IPS-11a (cell line): ENCODE data around the gene CNTNAP2.

Experiments
- H3K4me3 ChIP-seq: one replicate; pipeline ENCODE4 v1.5.1; 2013; ENCODE audit warnings: low read depth, low read length, control low read depth

Gene CNTNAP2

DNA sequence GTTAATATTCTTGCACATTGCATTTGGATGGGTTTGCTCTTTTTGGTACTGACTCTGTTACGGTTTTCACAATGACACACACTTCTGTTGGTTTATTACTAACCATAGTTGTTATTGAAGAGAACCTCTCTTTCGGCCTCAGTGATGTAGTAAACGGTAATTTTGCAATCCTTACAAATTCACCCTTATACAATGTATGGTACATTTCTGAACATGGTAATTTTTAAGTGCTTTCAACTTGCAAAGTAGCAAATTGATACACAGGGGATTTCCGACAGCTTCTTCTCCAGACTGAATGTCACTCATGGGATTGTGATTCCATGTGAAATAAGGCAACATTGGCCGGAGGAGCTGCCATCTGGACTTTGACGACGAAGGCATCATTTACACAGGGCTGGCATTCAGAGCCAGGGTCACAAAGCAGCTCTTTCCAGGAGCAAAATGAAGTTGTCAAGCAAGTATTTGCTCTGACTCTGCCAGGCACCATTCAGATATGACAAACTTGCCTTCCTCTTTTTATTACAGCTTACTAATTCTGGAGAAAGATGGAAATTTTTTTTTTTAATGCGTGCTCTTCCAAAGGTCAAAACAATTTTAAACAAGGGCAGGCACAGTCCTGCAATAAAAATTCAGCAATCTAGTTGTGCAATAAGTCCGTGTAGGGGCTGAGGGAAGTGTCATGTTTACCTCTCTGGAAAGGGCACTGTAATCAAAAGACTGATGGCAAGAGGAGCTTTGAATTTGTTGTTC, 1762.5 kb downstream of the CNTNAP2 start:
- no peak overlapping the region for H3K4me3 ChIP-seq

DNA sequence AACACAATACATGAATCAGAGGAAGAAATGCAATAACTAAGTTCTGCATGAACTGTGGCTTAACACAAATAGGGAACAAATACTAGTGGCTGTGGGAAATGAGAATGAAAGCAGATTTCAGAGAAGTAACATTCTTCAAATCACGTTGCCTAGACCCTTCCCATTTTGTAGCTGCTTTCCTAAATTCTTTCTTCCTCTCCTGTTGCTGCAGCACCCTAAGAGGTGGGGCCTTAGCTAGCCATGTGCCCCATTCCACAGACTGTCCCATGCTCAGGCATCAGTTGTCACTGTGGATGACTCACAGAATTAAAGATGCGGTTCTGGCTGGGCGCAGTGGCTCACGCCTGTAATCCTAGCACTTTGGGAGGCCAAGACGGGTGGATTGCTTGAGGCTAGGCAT, 1769.3 kb downstream of the CNTNAP2 start:
- H3K4me3 ChIP-seq: no peak overlapping the region

DNA sequence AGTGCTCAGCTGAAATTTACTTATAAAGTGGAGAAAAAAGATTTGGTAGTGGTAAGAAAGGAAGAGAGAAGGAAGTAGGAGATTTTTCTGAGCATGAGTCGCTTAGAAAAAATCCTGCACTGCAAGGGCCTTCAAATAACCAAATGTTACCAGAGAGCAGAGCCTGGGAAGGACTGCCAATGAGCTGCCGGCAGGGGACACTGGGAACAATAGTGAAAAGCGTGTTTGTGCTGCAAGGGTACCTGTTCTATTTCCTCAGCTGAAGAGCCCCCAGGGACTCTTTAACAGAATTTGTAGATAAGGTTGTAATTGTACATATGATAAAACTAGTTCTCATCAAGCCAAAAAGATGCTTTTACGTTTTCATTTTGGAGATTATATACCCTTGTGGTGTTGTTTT, 1777.7 kb downstream of the CNTNAP2 start:
- no peak overlapping the region for H3K4me3 ChIP-seq

DNA sequence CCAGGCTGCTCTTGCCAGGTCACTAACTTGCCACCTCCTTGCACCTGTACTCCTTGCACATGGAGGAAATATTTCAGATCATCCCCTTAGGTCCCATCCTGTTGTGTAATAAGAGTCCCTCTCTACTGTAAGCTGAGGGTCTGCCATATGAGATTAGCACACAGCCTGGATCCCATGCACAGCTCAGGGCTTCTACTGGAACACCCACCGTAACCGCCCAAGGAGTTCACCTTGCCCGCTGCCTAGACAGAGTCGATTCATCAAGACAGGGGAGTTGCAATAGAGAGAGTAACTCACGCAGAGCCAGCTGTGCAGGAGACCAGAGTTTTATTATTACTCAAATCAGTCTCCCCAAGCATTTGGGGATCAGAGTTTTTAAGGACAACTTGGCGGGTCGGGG, 1779.5 kb downstream of the CNTNAP2 start:
- no peak overlapping the region for H3K4me3 ChIP-seq

DNA sequence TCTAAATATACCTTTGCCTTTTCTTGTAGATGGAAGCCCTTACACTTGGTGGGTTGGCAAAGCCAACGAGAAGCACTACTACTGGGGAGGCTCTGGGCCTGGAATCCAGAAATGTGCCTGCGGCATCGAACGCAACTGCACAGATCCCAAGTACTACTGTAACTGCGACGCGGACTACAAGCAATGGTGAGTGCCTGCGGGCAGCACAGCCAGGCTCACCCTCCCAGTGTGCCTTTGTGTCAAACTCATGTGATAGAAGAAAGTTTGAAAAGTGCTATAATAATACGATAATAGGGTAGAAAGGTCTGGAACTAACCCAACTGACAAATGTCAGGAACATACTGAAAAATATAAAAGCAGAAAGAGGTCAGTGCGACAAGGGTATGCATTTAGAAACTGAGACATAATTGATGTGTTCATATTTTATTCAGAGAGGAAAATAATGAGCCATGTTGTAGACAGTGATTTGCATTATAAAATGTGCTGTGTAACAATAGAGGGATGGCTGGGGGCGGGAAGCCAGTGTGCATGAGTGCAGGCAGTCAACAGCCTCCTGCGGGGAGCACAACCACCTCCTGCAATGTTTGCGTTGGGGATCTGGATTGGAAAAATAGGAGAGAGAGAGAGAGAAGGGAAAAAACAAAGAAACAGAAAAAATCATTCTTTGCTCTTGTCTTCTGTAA, 1787.1 kb downstream of the CNTNAP2 start:
- no peak overlapping the region for H3K4me3 ChIP-seq

DNA sequence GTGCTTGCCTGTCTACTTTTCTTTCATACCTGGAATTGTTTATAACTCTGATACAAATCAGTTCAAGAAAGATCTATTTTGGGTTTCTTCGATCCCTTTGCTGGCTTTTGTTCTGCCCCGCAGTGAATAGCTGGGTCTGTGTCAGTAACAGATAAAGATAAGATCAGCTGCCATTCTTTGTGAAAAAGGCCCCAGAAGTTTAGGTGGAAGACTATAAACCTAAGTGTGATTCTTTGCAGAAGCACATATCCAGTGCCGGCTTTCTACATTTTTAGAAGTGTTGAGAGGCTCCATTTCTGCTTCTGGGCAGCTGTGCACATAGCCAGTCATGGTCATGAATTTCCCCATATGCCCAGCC, 1787.6 kb downstream of the CNTNAP2 start:
- no peak overlapping the region for H3K4me3 ChIP-seq

DNA sequence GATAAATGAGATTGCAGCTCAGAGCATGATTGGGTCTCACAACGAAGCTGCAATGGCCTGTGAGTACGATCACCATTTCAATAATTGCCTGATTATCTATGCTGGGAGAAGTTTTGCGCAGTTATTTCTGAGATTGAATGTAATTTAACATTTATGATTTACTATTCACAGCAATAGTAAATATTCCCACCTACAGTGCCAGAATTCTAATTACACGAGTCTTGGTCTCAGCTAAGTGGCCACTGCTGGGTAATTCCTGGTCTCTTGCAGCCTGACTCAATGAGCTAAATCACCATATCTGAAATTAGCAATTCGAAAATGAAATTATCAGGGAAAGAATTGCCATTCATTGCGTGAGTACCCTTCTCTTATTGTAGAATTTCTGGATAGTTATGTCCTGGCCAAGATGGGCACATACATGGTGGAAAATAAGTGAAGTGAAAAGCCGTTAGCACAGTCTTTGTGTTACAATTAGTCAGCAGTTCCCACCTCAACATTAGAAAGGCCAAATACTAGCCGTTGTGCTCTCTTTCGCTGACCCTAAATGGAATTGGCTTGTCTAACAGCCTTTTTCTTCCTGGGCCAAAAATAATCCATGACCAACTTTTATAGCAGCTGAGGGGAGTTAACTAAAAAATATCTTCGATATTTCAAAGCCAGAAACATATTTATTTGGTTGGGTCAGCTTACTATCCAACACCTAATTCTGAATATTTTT, 1793.0 kb downstream of the CNTNAP2 start:
- no peak overlapping the region for H3K4me3 ChIP-seq

DNA sequence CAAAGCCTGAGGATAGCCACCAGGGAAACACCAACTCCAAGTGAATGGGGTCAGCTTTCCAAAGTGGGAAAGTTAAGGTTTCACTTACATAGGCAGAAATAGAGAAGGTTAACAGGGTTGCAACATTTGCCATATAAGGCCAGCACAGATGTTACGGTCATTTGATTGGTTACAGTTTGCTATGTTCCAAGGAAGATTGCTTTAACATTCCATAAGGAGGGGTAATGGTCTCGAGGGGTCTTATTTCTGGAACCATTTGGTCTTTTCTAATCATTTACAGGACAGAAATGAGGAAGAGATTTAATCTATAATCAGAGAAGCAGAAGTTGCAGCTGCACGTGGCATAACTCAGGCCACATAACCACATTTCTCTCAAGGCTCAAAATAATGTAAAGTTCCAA, 1794.6 kb downstream of the CNTNAP2 start:
- H3K4me3 ChIP-seq: no peak overlapping the region

DNA sequence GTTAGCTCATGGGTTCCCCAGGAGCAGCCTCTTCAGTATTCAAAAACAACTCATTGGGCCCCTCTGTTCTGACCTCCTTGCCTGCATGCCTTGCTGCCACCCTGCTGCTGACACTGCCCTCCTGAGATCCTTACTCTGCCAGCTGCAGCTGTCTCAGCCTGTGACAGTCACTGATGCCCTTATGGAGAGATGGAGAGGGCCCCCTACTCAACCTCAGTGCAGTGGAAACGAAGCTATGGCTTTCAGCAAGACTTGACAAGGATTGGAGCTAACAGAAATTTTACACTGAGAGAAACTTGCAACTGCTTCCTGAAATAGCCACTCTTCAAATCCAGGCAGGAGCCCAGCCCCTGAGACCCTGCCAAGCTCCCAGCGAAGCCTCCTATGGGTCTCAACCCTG, 1795.7 kb downstream of the CNTNAP2 start:
- no peak overlapping the region for H3K4me3 ChIP-seq

DNA sequence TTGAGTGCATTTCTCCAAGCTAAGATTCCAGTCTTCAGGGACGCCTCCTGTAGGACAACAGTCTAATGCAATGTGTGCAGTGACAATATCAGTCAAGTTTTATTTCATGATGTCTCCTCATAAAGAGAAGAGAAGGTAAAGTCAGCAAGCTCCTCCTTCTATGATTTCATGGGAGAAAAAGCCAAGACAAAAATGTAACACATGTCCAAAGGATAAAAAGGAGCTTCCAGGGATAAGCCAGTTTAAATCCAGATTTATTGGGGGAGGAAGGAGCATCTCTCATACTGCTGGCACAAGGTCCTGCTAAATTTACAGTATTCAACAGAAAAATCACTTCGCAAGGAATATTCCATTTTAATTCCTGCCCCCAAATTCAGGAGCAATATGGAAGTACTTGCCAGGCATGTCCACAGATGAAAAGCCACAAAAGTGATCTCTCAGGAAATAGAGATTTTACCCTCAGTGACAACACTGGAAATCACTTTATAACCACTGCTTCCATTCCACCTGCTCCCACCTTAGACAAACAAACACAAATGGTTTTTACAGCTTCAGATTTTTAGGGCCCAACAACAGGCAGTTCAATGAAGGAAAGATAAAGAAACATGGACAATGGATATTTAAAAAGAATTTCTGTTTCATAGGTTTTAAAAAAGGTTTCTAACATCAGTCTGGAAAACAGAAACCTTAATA, 1796.5 kb downstream of the CNTNAP2 start:
- no peak overlapping the region for H3K4me3 ChIP-seq

DNA sequence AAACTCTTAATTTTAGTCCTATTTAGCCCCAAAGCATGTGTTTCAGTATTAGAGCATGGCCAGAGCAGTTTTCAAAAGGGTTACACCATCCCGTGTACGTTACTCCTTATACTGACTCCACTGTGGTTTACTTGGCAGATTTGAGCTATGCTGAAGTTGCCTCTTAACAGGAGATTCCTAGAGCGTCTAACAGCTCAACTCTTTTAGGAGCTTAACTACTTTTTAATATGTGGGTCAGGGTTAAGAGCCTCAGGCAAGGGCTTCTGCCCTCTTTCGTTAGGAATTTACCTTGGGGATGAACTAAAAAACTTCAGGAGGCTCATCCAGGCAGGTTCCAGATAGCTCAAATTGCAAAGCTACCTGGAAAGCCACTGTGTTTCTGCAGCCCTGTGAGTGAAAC, 1799.2 kb downstream of the CNTNAP2 start:
- no peak overlapping the region for H3K4me3 ChIP-seq

DNA sequence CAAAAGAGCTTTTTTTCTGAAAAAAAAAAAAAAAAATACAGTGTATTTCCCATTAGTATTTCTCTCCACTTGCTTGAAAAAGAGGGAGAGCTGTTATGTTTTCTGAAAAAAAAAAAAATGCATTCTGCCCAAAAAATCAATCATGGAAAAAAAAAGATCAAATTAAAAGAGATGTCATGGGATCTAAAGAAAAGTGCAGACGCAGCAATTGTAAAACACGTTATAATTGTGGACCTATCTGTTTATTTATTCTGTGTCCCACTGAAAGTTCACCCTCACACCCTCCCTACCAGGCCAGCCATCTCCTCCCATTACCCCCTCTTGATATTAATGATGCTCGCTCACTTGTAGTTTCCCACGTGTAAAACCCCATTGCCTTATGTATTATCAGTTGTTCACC, 1800.0 kb downstream of the CNTNAP2 start:
- H3K4me3 ChIP-seq: no peak overlapping the region

DNA sequence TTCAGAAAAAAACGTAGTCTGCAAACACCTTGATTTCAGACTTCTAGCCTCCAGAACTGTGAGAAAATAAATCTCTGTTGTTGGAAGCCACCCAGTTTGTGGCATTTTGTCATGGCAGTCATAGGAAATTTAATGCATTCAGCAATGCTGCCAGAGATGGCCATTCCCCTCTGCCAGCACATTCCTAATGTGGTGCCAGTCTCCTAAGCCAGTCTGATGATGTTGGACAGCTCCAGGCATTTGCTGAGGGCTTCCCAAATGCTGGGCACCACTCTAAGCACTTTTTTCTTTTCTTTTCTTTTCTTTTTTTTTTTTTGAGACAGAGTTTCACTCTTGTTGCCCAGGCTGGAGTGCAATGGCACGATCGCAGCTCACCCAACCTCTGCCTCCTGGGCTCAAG, 1807.2 kb downstream of the CNTNAP2 start:
- no peak overlapping the region for H3K4me3 ChIP-seq

DNA sequence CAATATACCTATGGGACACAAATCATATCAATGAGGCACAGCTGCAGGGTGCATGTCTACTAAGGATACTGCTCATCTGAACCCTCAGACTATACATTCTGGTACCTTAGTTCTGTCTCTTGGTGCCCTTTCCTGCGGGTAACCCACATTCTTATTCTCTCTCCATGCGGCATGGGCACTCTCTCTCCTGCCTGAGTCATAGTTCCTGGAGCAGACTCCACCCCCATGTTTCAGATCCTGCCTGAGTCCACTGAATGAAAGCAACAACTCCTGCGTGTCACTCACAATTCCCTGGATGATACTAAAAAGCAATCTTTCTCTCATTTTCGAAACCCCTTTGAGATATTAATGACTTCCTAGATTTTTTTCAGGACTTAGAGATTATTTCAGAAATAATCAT, 1820.8 kb downstream of the CNTNAP2 start:
- H3K4me3 ChIP-seq: no peak overlapping the region

DNA sequence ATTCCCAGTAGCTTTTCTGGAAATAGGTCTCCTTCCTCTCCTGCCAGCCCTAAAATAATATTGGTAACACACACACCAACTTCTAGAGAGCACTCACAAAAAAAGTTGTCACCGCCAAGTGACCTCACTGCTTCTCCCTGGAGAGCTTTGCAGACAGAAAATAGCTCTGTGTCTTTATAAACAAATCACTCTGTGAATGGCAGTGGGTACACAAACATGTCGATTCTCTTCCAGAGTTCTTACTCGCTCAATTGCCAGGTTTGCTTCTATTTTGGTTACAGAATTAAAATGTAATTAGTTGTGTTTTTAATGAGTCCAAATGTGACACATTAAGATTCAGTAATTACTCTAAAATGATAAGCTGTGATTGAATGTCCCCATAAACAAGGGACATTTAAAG, 1824.8 kb downstream of the CNTNAP2 start:
- no peak overlapping the region for H3K4me3 ChIP-seq

DNA sequence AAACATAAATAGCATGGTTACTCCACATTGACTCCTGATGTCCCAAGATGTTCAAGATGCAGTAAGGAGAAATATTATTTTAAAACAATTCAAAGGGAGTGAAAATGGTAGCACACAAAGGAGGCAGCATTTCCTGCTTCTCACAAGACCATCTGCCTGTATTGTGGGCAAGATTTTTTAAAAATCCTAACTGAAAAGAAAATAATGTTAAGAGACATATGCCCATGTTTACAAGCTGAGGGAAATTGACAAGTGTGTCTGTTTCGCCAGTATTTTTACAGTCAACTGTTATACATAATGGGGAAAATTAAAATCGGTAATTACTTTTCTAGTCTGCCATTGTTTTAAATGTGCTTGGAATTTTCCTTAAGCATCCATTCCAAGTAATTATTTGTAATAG, 1827.7 kb downstream of the CNTNAP2 start:
- H3K4me3 ChIP-seq: no peak overlapping the region

DNA sequence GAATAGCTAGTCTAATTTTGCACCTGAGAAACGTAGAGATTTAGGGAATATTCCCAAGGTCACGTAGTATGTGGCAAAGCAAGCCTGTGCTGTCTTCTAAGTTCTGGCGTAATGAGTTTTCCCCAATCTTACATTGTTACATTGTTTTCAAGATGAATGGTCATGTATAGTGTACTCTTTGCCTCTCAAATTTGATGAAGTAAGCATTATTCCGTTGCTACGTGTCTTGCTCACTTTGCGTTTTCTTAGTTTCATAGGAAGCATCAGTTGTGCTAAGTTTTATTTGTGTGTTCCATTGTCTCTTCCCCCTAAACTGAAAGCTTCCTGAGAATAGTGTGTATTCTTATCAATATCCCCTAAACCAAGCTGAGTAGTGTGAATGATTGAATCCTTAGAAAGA, 1836.3 kb downstream of the CNTNAP2 start:
- H3K4me3 ChIP-seq: no peak overlapping the region

DNA sequence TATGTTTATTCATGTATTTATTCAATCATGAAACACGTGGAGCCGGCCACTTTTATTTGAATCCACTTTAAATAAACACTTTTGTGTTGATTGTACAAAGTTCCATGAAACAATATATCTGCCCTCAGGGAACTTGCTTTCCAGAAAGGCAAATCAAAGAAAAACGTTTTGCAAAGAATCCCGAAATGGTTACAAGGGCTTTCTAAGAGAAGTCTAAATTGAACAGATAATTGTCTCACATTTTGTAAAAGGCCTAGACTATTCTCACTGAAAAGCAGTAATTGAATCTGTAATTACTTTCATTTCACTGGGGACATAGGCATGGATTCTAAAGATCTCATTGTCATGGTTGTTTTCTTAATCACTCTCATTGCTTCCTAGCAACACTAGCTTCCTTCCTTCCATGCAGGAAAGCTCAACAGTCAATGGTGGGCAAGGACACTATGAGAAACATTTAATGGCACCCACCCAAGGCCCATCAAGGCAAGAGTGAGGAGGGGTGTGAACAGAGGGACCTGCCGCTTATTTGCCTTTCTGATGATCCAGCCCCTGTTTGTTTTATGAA, 1851.5 kb downstream of the CNTNAP2 start:
- no peak overlapping the region for H3K4me3 ChIP-seq

DNA sequence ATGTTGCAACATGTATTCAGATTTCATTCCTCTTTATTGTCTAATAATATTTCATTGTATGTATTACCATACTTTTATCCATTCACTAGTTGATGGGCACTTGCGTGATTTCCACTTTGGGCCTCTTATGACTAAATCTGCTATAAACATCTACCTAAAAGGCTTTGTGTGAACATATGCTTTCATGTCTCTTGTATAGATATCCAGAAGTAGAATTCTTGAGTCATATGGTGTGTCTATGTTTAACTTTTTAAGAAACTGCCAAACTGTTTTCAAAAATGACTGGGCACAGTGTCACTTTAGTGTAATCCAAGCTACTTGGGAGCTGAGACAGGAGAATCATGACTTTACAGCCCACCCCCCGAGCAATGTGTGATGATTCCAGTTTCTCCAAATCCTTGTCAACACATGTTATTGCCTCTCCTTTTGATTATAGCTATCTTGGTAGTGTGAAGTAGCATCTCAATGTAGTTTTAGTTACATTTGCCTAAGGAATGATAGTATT, 1855.1 kb downstream of the CNTNAP2 start:
- H3K4me3 ChIP-seq: no peak overlapping the region

DNA sequence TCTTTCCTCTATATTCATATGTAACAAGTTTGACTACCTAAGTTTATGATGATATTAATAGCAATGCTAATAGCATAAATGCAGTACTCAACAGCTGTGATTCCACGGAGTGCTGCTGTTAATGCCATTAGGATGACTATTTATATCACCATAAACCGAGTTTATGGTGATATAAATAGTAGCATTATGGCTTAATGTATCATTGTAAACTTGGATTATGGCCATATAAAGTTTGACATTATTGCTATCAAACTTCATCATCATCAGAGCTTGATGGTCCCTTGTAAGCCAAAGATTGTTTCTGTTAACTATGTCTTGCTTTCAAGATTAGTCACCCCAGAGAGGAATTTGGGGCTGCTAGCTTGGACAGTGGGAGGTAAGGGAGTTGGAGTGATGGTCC, 1861.6 kb downstream of the CNTNAP2 start:
- no peak overlapping the region for H3K4me3 ChIP-seq

DNA sequence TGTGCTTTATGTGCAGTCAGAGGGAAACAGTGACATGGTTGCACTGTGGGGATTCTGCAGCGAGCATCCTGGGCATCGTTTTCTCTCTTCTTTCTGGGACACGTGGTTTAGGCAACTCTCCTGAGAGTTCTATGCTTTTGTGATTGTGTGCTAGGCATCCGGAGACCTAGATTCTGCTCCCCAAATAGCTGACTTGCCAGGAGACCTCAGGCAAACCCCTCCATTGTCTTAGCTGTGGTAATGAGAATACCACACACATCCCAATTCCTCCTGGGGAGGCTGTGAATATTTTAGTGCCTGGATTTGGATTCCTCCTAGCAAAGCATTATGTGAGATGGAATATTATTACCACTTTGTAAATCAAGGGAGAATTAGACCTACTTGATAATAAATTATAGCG, 1862.0 kb downstream of the CNTNAP2 start:
- no peak overlapping the region for H3K4me3 ChIP-seq
